GM12873 (cell line): ENCODE results near the gene CALML3.

ENCODE experiments used
- CTCF ChIP-seq: IDR thresholded peaks from 2 replicates; pipeline ENCODE4 v1.5.1; 2012; ENCODE audit warnings: low read depth, mild to moderate bottlenecking, moderate library complexity, low read length, control low read depth; ENCODE audit not compliant: insufficient read depth; ENCODE audit errors: missing control alignments

Gene CALML3

GRCh38 chr10:5481121-5481520 is 43.6 kb upstream of the CALML3 start:
- TF ChIP-seq CTCF, result no peak

- no peak for TF ChIP-seq CTCF
Observed at GRCh38 chr10:5482016-5482415, 42.7 kb upstream of the CALML3 start.

GRCh38 chr10:5484205-5484604 is 40.6 kb upstream of the CALML3 start:
- TF ChIP-seq CTCF, result no peak

GRCh38 chr10:5485290-5485689 is 39.5 kb upstream of the CALML3 start:
- TF ChIP-seq CTCF, result no peak

GRCh38 chr10:5485948-5486852 is 38.6 kb upstream of the CALML3 start:
- no peak for TF ChIP-seq CTCF

- no peak for TF ChIP-seq CTCF
Observed at GRCh38 chr10:5486853-5487235, 37.9 kb upstream of the CALML3 start.

GRCh38 chr10:5488272-5489161 is 36.2 kb upstream of the CALML3 start:
- TF ChIP-seq CTCF, result no peak
